Measurements from ENCODE around the gene ZFP69. TPM values are rescaled to one million over a fixed set of nuclear protein-coding genes. Genes with fewer than 3 reads are reported as not detected.
A peak's percentile ranks its signal among the peaks of the same experiment; 100 is the strongest.

ZFP69 gene
- 4.3 and 4.8 TPM in 2 replicates for total RNA-seq (2014; rRNA removed; shearing (Covaris generic))
- total RNA-seq (2022) = 5.6 and 6.2 TPM in 2 replicates
- Bru-seq, nascent RNA = percentile 52 among the genes with signal in this experiment
- percentile 49 among the genes with signal in this experiment for BruChase-seq, experiment 1, labeled RNA remaining after a 6-hour chase
- percentile 53 among the genes with signal in this experiment for BruChase-seq, experiment 2, labeled RNA remaining after a 2-hour chase
- long read RNA-seq, transcript ZFP69-202 (6 exons, 2,871 nt) = major isoform, 5 of 20 reads
- long read RNA-seq, partial matches to known transcripts = 3 of 20 reads
- long read RNA-seq, other reads (novel, unspliced or antisense) = 11 of 20 reads

GRCh38 chr1:40476924-40477677 is at the start of gene ZFP69:
Gene ZFP69 (plus strand): TSS chr1:40477290. CDS start chr1:40479362, 2,072 bp downstream.
- peak within 1 kb of the TSS; percentile 91 for H2AFZ ChIP-seq (ENCODE audit: low read length)
- POLR2A ChIA-PET = interaction anchor here (0.5 to 1.4 kb wide), 7 partner anchors 11 to 402 kb away, joined by 3 to 6 read pairs (median 4); partner anchors contain the start of gene ZNF684
- no peaks in the 10 kb centered on the region for H4K20me1 ChIP-seq (ENCODE audit: insufficient read depth, low read length)

DNA sequence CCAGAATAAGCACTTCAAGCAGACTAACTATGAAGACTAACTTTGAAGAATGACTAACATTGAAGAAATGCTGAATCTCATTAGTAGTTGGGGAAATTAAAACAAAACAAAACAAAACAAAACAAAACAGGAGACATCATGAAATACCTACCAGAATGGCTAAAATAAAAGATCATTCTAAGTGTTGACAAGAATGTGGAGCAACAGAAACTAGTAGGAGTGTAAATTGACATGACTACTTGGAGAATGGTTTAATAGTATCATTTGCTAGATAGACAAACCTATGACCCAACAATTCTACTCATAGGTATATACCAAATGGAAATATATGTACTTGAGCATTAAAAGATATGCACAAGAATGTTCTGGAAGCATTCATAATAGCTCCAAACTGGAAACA is 45.7 kb upstream of the ZFP69 start:
- H3K9me2 ChIP-seq (ENCODE audit: insufficient read depth, low read length) = no peaks in the 10 kb centered on the region
- CTCF ChIA-PET (ENCODE audit: unreplicated experiment) = no interaction called here
- H3K4me2 ChIP-seq (ENCODE audit: low read length) = no peak overlapping the region
- no peak for TF ChIP-seq EZH2phosphoT487 (IDR thresholded peaks at IDR 0.05; ENCODE audit: borderline replicate concordance, low read depth, low read length)
- TF ChIP-seq CTCF (conservative IDR thresholded peaks at IDR 0.05; ENCODE audit: low read length) = no peak
- H2AFZ ChIP-seq (ENCODE audit: low read length) = no peak overlapping the region
- H3K4me1 ChIP-seq (ENCODE audit: insufficient read depth, low read length, poor library complexity, severe bottlenecking) = no peaks in the 10 kb centered on the region
- H3K9me3 ChIP-seq (ENCODE audit: low read length) = no peaks in the 10 kb centered on the region
- H3K36me3 ChIP-seq (ENCODE audit: insufficient read depth, low read length) = no peaks in the 10 kb centered on the region
- POLR2A ChIA-PET = no interaction called here
- H3K79me2 ChIP-seq (ENCODE audit: insufficient read depth, low read depth, low read length) = no peaks in the 10 kb centered on the region
- H3K4me3 ChIP-seq (ENCODE audit: low read depth, low read length, poor library complexity, severe bottlenecking) = no peak overlapping the region
- intact Hi-C loops (cut with micrococcal nuclease; ENCODE audit: unreplicated experiment) = loop anchor here (10.0 kb wide), 1 partner anchor 287 kb away; no protein-coding TSS in a partner anchor
- DNase-seq (ENCODE audit: low spot score) = no peak
- H4K20me1 ChIP-seq (ENCODE audit: insufficient read depth, low read length) = no peaks in the 10 kb centered on the region
- BruUV-seq (replicated peaks) = no TSS peak
- no peak overlapping the region for H3K27ac ChIP-seq (ENCODE audit: low read depth, low read length, poor library complexity, severe bottlenecking)

More at GRCh38 chr1:40476924-40477677, at the start of gene ZFP69:
- peaks cover 17% of the 10 kb centered on the region for H3K4me1 ChIP-seq (ENCODE audit: insufficient read depth, low read length, poor library complexity, severe bottlenecking)
- H3K27ac ChIP-seq (ENCODE audit: low read depth, low read length, poor library complexity, severe bottlenecking) = peak within 1 kb of the TSS; percentile 41
- BruUV-seq (replicated peaks) = no TSS peak
- no peaks in the 10 kb centered on the region for H3K79me2 ChIP-seq (ENCODE audit: insufficient read depth, low read depth, low read length)
- TF ChIP-seq CTCF (conservative IDR thresholded peaks at IDR 0.05; ENCODE audit: low read length) (no peak; the same call in 1 of the 2 replicates), EZH2phosphoT487 (IDR thresholded peaks at IDR 0.05; ENCODE audit: borderline replicate concordance, low read depth, low read length) (no peak)
- intact Hi-C loops (cut with micrococcal nuclease; ENCODE audit: unreplicated experiment) = no loop called here
- peak within 1 kb of the TSS; percentile 92 for H3K4me2 ChIP-seq (ENCODE audit: low read length)
- DNase-seq (ENCODE audit: low spot score) = peak; percentile 86
- no peaks in the 10 kb centered on the region for H3K9me2 ChIP-seq (ENCODE audit: insufficient read depth, low read length)
- peaks cover 9% of the 10 kb centered on the region for H3K36me3 ChIP-seq (ENCODE audit: insufficient read depth, low read length)
- peaks cover 15% of the 10 kb centered on the region for H3K9me3 ChIP-seq (ENCODE audit: low read length)
- CTCF ChIA-PET (ENCODE audit: unreplicated experiment) = no interaction called here
- H3K4me3 ChIP-seq (ENCODE audit: low read depth, low read length, poor library complexity, severe bottlenecking) = peak within 1 kb of the TSS; percentile 77

All from OCI-LY7 (cell line).